Natural killer cell (primary cell): Measurements from ENCODE around the gene NXN. TPM values are rescaled to one million over a fixed set of nuclear protein-coding genes. Genes with fewer than 3 reads are reported as not detected.

Experiments used
- ATAC-seq, 3 donors: fragments of 150-1000 bp in 2 of 3; fragments of 200-7000 bp in 1 of 3; cut with Tn5 transposase; 1 replicate in 1 of 3; 2 replicates in 2 of 3; pipeline ENCODE4 v1.10.0; 2021; ENCODE audit warnings: mild to moderate bottlenecking in 2 of 3, moderate library complexity in 2 of 3
- DNase-seq, 2 donors: peaks; one replicate each; pipeline versions ENCODE4 v3.0.0 to v3.0.0-alpha.2; 2013 to 2021; ENCODE audit warnings: mixed read lengths in 1 of 2
- H3K27ac ChIP-seq: one replicate; pipeline ENCODE4 v1.5.1; 2013; ENCODE audit warnings: mild to moderate bottlenecking, low read length
- H3K27me3 ChIP-seq: one replicate; pipeline ENCODE4 v1.6.1; 2013; ENCODE audit warnings: low read length; ENCODE audit not compliant: control insufficient read depth, insufficient read depth
- H3K36me3 ChIP-seq: one replicate; pipeline ENCODE4 v1.6.1; 2013; ENCODE audit warnings: low read length; ENCODE audit not compliant: control insufficient read depth, insufficient read depth
- H3K4me1 ChIP-seq: one replicate; pipeline ENCODE4 v1.6.1; 2013; ENCODE audit warnings: low read length; ENCODE audit not compliant: control insufficient read depth, insufficient read depth
- H3K4me3 ChIP-seq: one replicate; pipeline ENCODE4 v1.5.1; 2013; ENCODE audit warnings: low read length
- H3K9me3 ChIP-seq: one replicate; pipeline ENCODE4 v1.6.1; 2013; ENCODE audit warnings: low read length; ENCODE audit not compliant: control insufficient read depth, insufficient read depth
- H3K27ac Mint-ChIP-seq, 2 donors: one replicate each; pipeline ENCODE4 v1.8.0; 2022; ENCODE audit warnings: mild to moderate bottlenecking in 2 of 2, mixed read lengths in 2 of 2, moderate library complexity in 1 of 2
- H3K27me3 Mint-ChIP-seq, 2 donors: one replicate each; pipeline ENCODE4 v1.8.0; 2022; ENCODE audit warnings: low read depth in 2 of 2, mixed read lengths in 2 of 2
- H3K36me3 Mint-ChIP-seq: one replicate; pipeline ENCODE4 v1.8.0; 2022; ENCODE audit warnings: mixed read lengths
- H3K4me1 Mint-ChIP-seq, 2 donors: one replicate each; pipeline ENCODE4 v1.8.0; 2022; ENCODE audit warnings: mixed read lengths in 2 of 2
- H3K4me3 Mint-ChIP-seq: one replicate; pipeline ENCODE4 v1.8.0; 2022; ENCODE audit warnings: mild to moderate bottlenecking, moderate library complexity, mixed read lengths
- H3K9me3 Mint-ChIP-seq, 2 donors: one replicate each; pipeline ENCODE4 v1.8.0; 2022; ENCODE audit warnings: mixed read lengths in 2 of 2
- CTCF ChIP-seq: fragments of 200-600 bp; IDR thresholded peaks from one replicate; pipeline ENCODE4 v1.8.0; 2022; ENCODE audit warnings: antibody characterized with exemption
- WGBS: methylation state at CpG from one replicate; pipeline ENCODE4 v1.1.7; 2013; ENCODE audit warnings: missing lambda C conversion rate; ENCODE audit not compliant: insufficient coverage; 5-methylcytosine and 5-hydroxymethylcytosine counted together
- intact Hi-C: fragments of 100-400 bp; cut with micrococcal nuclease; formaldehyde crosslinking; loops from one replicate; pipeline ENCODE4 v1.14.2; 2022
- total RNA-seq, 4 donors: library from RNA; stranded (reverse); fragments of 120-200 nt in 1 of 4; gene quantifications; one replicate each; pipeline versions ENCODE4 v1.2.3 to v1.2.4, GENCODE V29; 2013 to 2022

Gene NXN
- total RNA-seq, 3 donors from 2014 or later (not counting 1 experiment from before 2014, with no cell fraction given), result 0.14 to 0.55 TPM; not detected in 1

- H3K36me3 ChIP-seq, result peaks cover 74% of the 10 kb centered on the region
- no peaks in the 10 kb centered on the region for H3K9me3 ChIP-seq
- 94% methylated on average over 21 of the region's 21 CpGs for WGBS
- no peak overlapping the region for H3K4me3 ChIP-seq
- Mint-ChIP-seq H3K9me3 (no peaks in the 10 kb centered on the region), H3K4me1 (peaks cover 0 to 8% of the 10 kb centered on the region in 2 donors), H3K27ac (no peak overlapping the region), H3K4me3 (no peak overlapping the region), H3K36me3 (no peaks in the 10 kb centered on the region), H3K27me3 (no peaks in the 10 kb centered on the region)
- DNase-seq, result no peak
- ATAC-seq, result no peak
- no peak for TF ChIP-seq CTCF
- H3K4me1 ChIP-seq, result no peaks in the 10 kb centered on the region
- no peak overlapping the region for H3K27ac ChIP-seq
- intact Hi-C loops, result no loop called here
- no peaks in the 10 kb centered on the region for H3K27me3 ChIP-seq
Measured at GRCh38 chr17:1008008-1008761, 28.6 kb upstream of the NXN start.

- H3K27me3 ChIP-seq, result no peaks in the 10 kb centered on the region
- H3K36me3 Mint-ChIP-seq, result peaks cover 6% of the 10 kb centered on the region
- no peak overlapping the region for H3K27ac ChIP-seq
- H3K4me1 Mint-ChIP-seq, result peaks cover 5 to 8% of the 10 kb centered on the region in 2 donors
- WGBS, result 96% methylated on average over 16 of the region's 16 CpGs
- H3K9me3 ChIP-seq, result no peaks in the 10 kb centered on the region
- H3K4me3 ChIP-seq, result no peak overlapping the region
- no peak overlapping the region for H3K4me3 Mint-ChIP-seq
- peaks cover 81% of the 10 kb centered on the region for H3K36me3 ChIP-seq
- H3K9me3 Mint-ChIP-seq, result no peaks in the 10 kb centered on the region
- H3K27me3 Mint-ChIP-seq, result no peaks in the 10 kb centered on the region
- intact Hi-C loops, result no loop called here
- no peak for ATAC-seq
- no peak overlapping the region for H3K27ac Mint-ChIP-seq
- H3K4me1 ChIP-seq, result no peaks in the 10 kb centered on the region
- DNase-seq, result no peak
- no peak for TF ChIP-seq CTCF
Measured at GRCh38 chr17:1007310-1008007, 27.9 kb upstream of the NXN start.

GRCh38 chr17:1006054-1006453 lies 26.5 kb upstream of the NXN start:
- H3K4me3 Mint-ChIP-seq, result no peak overlapping the region
- no peaks in the 10 kb centered on the region for H3K27me3 ChIP-seq
- H3K4me3 ChIP-seq, result no peak overlapping the region
- no peaks in the 10 kb centered on the region for H3K9me3 Mint-ChIP-seq
- H3K9me3 ChIP-seq, result no peaks in the 10 kb centered on the region
- peaks cover 83% of the 10 kb centered on the region for H3K36me3 ChIP-seq
- DNase-seq (no peak), ATAC-seq (no peak)
- peaks cover 8% of the 10 kb centered on the region in 2 donors for H3K4me1 Mint-ChIP-seq
- no peaks in the 10 kb centered on the region for H3K27me3 Mint-ChIP-seq
- no peak overlapping the region for H3K27ac ChIP-seq
- 83% methylated on average over 16 of the region's 16 CpGs for WGBS
- H3K36me3 Mint-ChIP-seq, result peaks cover 11% of the 10 kb centered on the region
- no peaks in the 10 kb centered on the region for H3K4me1 ChIP-seq
- no peak overlapping the region for H3K27ac Mint-ChIP-seq
- intact Hi-C loops, result no loop called here
- TF ChIP-seq CTCF, result no peak
